Astrocyte (in vitro differentiated cells and primary cell): ENCODE measurements around the gene DDX55. TPM values are rescaled to one million over a fixed set of nuclear protein-coding genes. Genes with fewer than 3 reads are reported as not detected.
"Not testable (repeated sequence)": the region's sequence is repeated elsewhere in the genome, so short reads cannot be mapped to it uniquely, and the experiment has no call there.

Source experiments
- DNase-seq: peaks from one replicate; pipeline ENCODE4 v3.0.0-alpha.2; 2010; ENCODE audit warnings: low read depth
- FAIRE-seq: peaks from 2 replicates; lab custom pipeline; 2011; peaks lifted over from hg19 to GRCh38; lab: Jason Lieb, UNC
- H2AFZ ChIP-seq: 2 replicates; pipeline ENCODE4 v1.6.0; 2012; ENCODE audit warnings: low read depth, low read length, inconsistent platforms
- H3K27ac ChIP-seq: 2 replicates; pipeline ENCODE4 v1.5.1; 2011; ENCODE audit warnings: low read depth, low read length, inconsistent platforms
- H3K27me3 ChIP-seq: 2 replicates; pipeline ENCODE4 v1.6.0; 2011; ENCODE audit warnings: low read length, inconsistent platforms; ENCODE audit not compliant: insufficient read depth
- H3K36me3 ChIP-seq: 2 replicates; pipeline ENCODE4 v1.5.1; 2011; ENCODE audit warnings: low read length, inconsistent platforms; ENCODE audit not compliant: insufficient read depth
- H3K4me1 ChIP-seq: 2 replicates; pipeline ENCODE4 v1.5.1; 2011; ENCODE audit warnings: low read length, inconsistent platforms; ENCODE audit not compliant: insufficient read depth
- H3K4me2 ChIP-seq: 2 replicates; pipeline ENCODE4 v1.6.0; 2012; ENCODE audit warnings: low read length, inconsistent platforms
- H3K4me3 ChIP-seq: 2 replicates; pipeline ENCODE4 v1.5.1; 2011; ENCODE audit warnings: low read depth, mild to moderate bottlenecking, low read length, inconsistent platforms; ENCODE audit not compliant: insufficient read depth
- H3K79me2 ChIP-seq: 2 replicates; pipeline ENCODE4 v1.6.0; 2012; ENCODE audit warnings: mild to moderate bottlenecking, low read length, inconsistent platforms; ENCODE audit not compliant: insufficient read depth
- H3K9ac ChIP-seq: 2 replicates; pipeline ENCODE4 v1.6.0; 2012; ENCODE audit warnings: mild to moderate bottlenecking, low read length, inconsistent platforms
- H3K9me3 ChIP-seq: 2 replicates; pipeline ENCODE4 v1.5.1; 2012; ENCODE audit warnings: low read depth, mild to moderate bottlenecking, low read length, inconsistent platforms; ENCODE audit not compliant: insufficient read depth
- H4K20me1 ChIP-seq: 2 replicates; pipeline ENCODE4 v1.6.0; 2012; ENCODE audit warnings: low read length, inconsistent platforms; ENCODE audit not compliant: insufficient read depth
- H3K27ac Mint-ChIP-seq: one replicate; pipeline ENCODE4 v1.8.0; 2021; ENCODE audit warnings: mild to moderate bottlenecking, mixed read lengths; ENCODE audit not compliant: unreplicated experiment
- H3K27me3 Mint-ChIP-seq: one replicate; pipeline ENCODE4 v1.8.0; 2021; ENCODE audit warnings: low read depth, mixed read lengths; ENCODE audit not compliant: unreplicated experiment
- H3K36me3 Mint-ChIP-seq: one replicate; pipeline ENCODE4 v1.8.0; 2021; ENCODE audit warnings: low read depth, mixed read lengths; ENCODE audit not compliant: unreplicated experiment
- H3K4me1 Mint-ChIP-seq: one replicate; pipeline ENCODE4 v1.8.0; 2021; ENCODE audit warnings: low read depth, mixed read lengths; ENCODE audit not compliant: unreplicated experiment
- H3K4me3 Mint-ChIP-seq: one replicate; pipeline ENCODE4 v1.8.0; 2021; ENCODE audit warnings: mild to moderate bottlenecking, moderate library complexity, mixed read lengths; ENCODE audit not compliant: unreplicated experiment
- H3K9me3 Mint-ChIP-seq: one replicate; pipeline ENCODE4 v1.8.0; 2021; ENCODE audit warnings: mild to moderate bottlenecking, mixed read lengths; ENCODE audit not compliant: unreplicated experiment
- EZH2 ChIP-seq: IDR thresholded peaks from 2 replicates; pipeline ENCODE4 v1.6.1; 2012; ENCODE audit warnings: mild to moderate bottlenecking, low read length, inconsistent platforms; ENCODE audit not compliant: insufficient read depth
- total RNA-seq: library from RNA; stranded (reverse); gene quantifications from 2 replicates; pipeline ENCODE4 v1.2.1, GENCODE V29; 2021
- TF ChIP-seq, protein P1 (sequence below): IDR thresholded peaks from 2 replicates; pipeline ENCODE4 v1.5.1; 2011; ENCODE audit warnings: low read depth, mild to moderate bottlenecking, inconsistent platforms, low read length, moderate library complexity; ENCODE audit not compliant: insufficient read depth

DDX55 gene
- total RNA-seq, 1 donor from 2014 or later = 20.1 TPM

GRCh38 chr12:123599721-123600120 is 2.2 kb upstream of the DDX55 start:
- TF ChIP-seq, protein P1, sequence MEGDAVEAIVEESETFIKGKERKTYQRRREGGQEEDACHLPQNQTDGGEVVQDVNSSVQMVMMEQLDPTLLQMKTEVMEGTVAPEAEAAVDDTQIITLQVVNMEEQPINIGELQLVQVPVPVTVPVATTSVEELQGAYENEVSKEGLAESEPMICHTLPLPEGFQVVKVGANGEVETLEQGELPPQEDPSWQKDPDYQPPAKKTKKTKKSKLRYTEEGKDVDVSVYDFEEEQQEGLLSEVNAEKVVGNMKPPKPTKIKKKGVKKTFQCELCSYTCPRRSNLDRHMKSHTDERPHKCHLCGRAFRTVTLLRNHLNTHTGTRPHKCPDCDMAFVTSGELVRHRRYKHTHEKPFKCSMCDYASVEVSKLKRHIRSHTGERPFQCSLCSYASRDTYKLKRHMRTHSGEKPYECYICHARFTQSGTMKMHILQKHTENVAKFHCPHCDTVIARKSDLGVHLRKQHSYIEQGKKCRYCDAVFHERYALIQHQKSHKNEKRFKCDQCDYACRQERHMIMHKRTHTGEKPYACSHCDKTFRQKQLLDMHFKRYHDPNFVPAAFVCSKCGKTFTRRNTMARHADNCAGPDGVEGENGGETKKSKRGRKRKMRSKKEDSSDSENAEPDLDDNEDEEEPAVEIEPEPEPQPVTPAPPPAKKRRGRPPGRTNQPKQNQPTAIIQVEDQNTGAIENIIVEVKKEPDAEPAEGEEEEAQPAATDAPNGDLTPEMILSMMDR = no peak
- TF ChIP-seq EZH2 = no peak
- Histone ChIP-seq H2AFZ (no peak overlapping the region), H3K4me1 (peaks cover 5% of the 10 kb centered on the region), H3K36me3 (peaks cover 35% of the 10 kb centered on the region), H3K9me3 (no peaks in the 10 kb centered on the region), H3K9ac (no peak overlapping the region), H3K4me3 (no peak overlapping the region), H3K27me3 (no peaks in the 10 kb centered on the region), H3K79me2 (peaks cover 62% of the 10 kb centered on the region), H4K20me1 (peaks cover 46% of the 10 kb centered on the region), H3K27ac (no peak overlapping the region), H3K4me2 (no peak overlapping the region)
- H3K9me3 Mint-ChIP-seq = no peaks in the 10 kb centered on the region
- H3K4me1 Mint-ChIP-seq = peaks cover 14% of the 10 kb centered on the region
- no peak for FAIRE-seq
- peak overlapping the region; percentile 79 for H3K4me3 Mint-ChIP-seq
- DNase-seq = no peak
- H3K27me3 Mint-ChIP-seq = no peaks in the 10 kb centered on the region
- H3K27ac Mint-ChIP-seq = no peak overlapping the region
- no peaks in the 10 kb centered on the region for H3K36me3 Mint-ChIP-seq

DNA sequence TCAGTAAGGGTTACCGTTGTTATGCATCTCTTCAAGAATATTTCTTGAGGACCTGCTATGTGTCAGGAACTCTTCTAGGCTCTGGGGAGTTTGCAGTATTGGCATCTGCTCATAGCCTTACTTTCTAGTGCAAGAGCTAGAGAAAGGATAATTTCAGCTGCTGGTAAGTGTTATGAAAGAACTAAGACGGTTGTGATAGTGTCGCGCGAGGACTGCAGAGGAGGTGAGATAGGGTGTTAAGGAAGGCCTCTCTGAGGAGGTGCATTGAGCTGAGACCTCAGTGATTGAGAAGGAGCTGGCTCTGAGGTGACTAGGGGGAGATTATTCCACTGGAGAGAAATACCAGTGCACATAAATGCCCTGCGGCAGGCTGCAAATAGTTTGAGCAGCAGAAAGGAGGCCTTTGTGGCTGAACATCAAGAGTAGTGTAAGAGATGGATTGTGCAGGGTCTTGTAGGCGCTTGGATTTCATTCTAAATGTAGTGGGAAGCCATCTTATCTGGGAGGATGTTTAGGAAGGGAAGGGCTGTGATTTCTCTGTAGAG is 824 bp downstream of the DDX55 start:
- Histone ChIP-seq H3K4me3 (peak overlapping the region; percentile 94), H3K4me2 (peak overlapping the region; percentile 92), H3K36me3 (peaks cover 28% of the 10 kb centered on the region), H4K20me1 (peaks cover 37% of the 10 kb centered on the region), H3K27me3 (no peaks in the 10 kb centered on the region), H3K9me3 (no peaks in the 10 kb centered on the region), H3K4me1 (peaks cover 5% of the 10 kb centered on the region), H3K79me2 (peaks cover 59% of the 10 kb centered on the region), H2AFZ (peak overlapping the region; percentile 97), H3K27ac (peak overlapping the region; percentile 85), H3K9ac (peak overlapping the region; percentile 92)
- Mint-ChIP-seq H3K4me1 (peaks cover 11% of the 10 kb centered on the region), H3K27ac (peak overlapping the region; percentile 77), H3K27me3 (no peaks in the 10 kb centered on the region), H3K4me3 (peak overlapping the region; percentile 91), H3K36me3 (peaks cover 4% of the 10 kb centered on the region), H3K9me3 (no peaks in the 10 kb centered on the region)
- no peak for DNase-seq
- TF ChIP-seq, protein P1 = no peak
- no peak for TF ChIP-seq EZH2
- FAIRE-seq = no peak

DNA sequence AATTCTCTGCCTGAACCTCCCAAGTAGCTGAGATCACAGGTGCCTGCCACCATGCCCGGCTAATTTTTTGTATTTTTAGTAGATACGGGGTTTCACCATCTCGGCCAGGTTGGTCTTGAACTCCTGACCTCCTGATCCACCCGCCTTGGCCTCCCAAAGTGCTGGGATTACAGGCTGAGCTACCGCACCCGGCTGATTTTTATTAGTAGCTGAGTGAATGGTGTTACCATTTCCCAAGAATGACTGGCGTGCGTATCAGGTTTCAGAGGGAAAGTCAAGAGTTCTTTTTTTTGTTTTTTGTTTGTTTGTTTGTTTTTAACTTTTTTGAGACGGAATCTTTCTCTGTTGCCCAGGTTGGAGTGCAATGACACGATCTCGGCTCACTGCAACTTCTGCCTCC is 1.6 kb downstream of the DDX55 start:
- not testable (repeated sequence) for H3K4me1 ChIP-seq, H3K27me3 ChIP-seq, H3K27me3 Mint-ChIP-seq, H3K4me3 ChIP-seq, H3K9ac ChIP-seq, FAIRE-seq, H3K27ac Mint-ChIP-seq, H3K36me3 Mint-ChIP-seq, H3K9me3 ChIP-seq, H2AFZ ChIP-seq, H3K27ac ChIP-seq, H3K9me3 Mint-ChIP-seq, DNase-seq
- Histone ChIP-seq H4K20me1 (peaks cover 36% of the 10 kb centered on the region), H3K4me2 (peak overlapping the region; percentile 92), H3K79me2 (peaks cover 65% of the 10 kb centered on the region), H3K36me3 (peaks cover 31% of the 10 kb centered on the region)
- Mint-ChIP-seq H3K4me1 (peaks cover 11% of the 10 kb centered on the region), H3K4me3 (peak overlapping the region; percentile 91)
